Left renal pelvis (tissue), 4 donors: Measurements from ENCODE around the gene SMG7. TPM values are rescaled to one million over a fixed set of nuclear protein-coding genes. Genes with fewer than 3 reads are reported as not detected.

Experiments
- DNase-seq, 4 donors: peaks; one replicate each; pipeline ENCODE4 v3.0.0-alpha.2; 2013; ENCODE audit warnings: low read depth in 4 of 4, low spot score in 3 of 4
- polyA plus RNA-seq, 4 donors: library from polyadenylated mRNA; unstranded; fragments of 120-200 nt; gene quantifications; one replicate each; pipeline ENCODE4 v1.2.1, GENCODE V29; 2013; ENCODE audit not compliant: insufficient read length in 4 of 4

The SMG7 gene
- polyA plus RNA-seq, 4 donors, result 40.0 to 78.8 (median 74.3) TPM

GRCh38 chr1:183470147-183470960 is 1.9 kb upstream of the SMG7 start:
- DNase-seq, result peak; percentile 33 to 59 (median 50)

GRCh38 chr1:183470961-183471742 is 1.1 kb upstream of the SMG7 start:
- peak; percentile 44 to 63 (median 56) for DNase-seq

- peak; percentile 95 to 99 (median 96) for DNase-seq
Observed at GRCh38 chr1:183471743-183472487, 384 bp upstream of the SMG7 start.

GRCh38 chr1:183473217-183473536 is 878 bp downstream of the SMG7 start:
- no peak for DNase-seq

- DNase-seq, result no peak
Observed at GRCh38 chr1:183476081-183476480, 3.8 kb downstream of the SMG7 start.

GRCh38 chr1:183477986-183478781 is 5.9 kb downstream of the SMG7 start:
- DNase-seq, result no peak

- no peak for DNase-seq
Observed at GRCh38 chr1:183480971-183481441, 8.7 kb downstream of the SMG7 start.

GRCh38 chr1:183483224-183483623 is 10.9 kb downstream of the SMG7 start:
- DNase-seq, result no peak

GRCh38 chr1:183484254-183484653 is 12.0 kb downstream of the SMG7 start:
- no peak for DNase-seq

GRCh38 chr1:183484851-183485250 is 12.6 kb downstream of the SMG7 start:
- DNase-seq, result no peak

- DNase-seq, result no peak
Observed at GRCh38 chr1:183487674-183488442, 15.6 kb downstream of the SMG7 start.

GRCh38 chr1:183490932-183491331 is 18.6 kb downstream of the SMG7 start:
- no peak for DNase-seq

GRCh38 chr1:183493540-183494245 is 21.4 kb downstream of the SMG7 start:
- no peak for DNase-seq

GRCh38 chr1:183495420-183495819 is 23.1 kb downstream of the SMG7 start:
- DNase-seq, result no peak

GRCh38 chr1:183497218-183497617 is 24.9 kb downstream of the SMG7 start:
- no peak for DNase-seq

- no peak for DNase-seq
Observed at GRCh38 chr1:183498342-183498991, 26.2 kb downstream of the SMG7 start.

- no peak for DNase-seq
Observed at GRCh38 chr1:183505454-183506089, 33.3 kb downstream of the SMG7 start.

GRCh38 chr1:183506561-183506960 is 34.3 kb downstream of the SMG7 start:
- no peak for DNase-seq
